ENCODE measurements around the gene PLPPR4. TPM values are rescaled to one million over a fixed set of nuclear protein-coding genes. Genes with fewer than 3 reads are reported as not detected.
"Not testable (repeated sequence)": the region's sequence is repeated elsewhere in the genome, so short reads cannot be mapped to it uniquely, and the experiment has no call there.

Gene PLPPR4
- total and polyA plus RNA-seq, 9 donors: 5.6 to 10.0 (median 6.7) TPM

GRCh38 chr1:99232172-99232571, 32.1 kb upstream of the PLPPR4 start:
- no peak for DNase-seq
- WGBS (ENCODE audit: insufficient coverage): 40% methylated on average over 1 of the region's 2 CpGs
- Histone ChIP-seq H3K4me1 (ENCODE audit: control insufficient read depth, insufficient read depth, low read length) (peaks cover 2% of the 10 kb centered on the region), H3K9me3 (replicated peaks; ENCODE audit: control insufficient read depth, low read depth, low read length) (no peaks in the 10 kb centered on the region), H3K27ac (ENCODE audit: low read length) (no peak overlapping the region), H3K27me3 (ENCODE audit: control insufficient read depth, insufficient read depth, low read length) (no peaks in the 10 kb centered on the region), H3K36me3 (ENCODE audit: control insufficient read depth, insufficient read depth, low read length) (no peaks in the 10 kb centered on the region), H3K4me3 (ENCODE audit: low read length) (no peak overlapping the region)

DNA sequence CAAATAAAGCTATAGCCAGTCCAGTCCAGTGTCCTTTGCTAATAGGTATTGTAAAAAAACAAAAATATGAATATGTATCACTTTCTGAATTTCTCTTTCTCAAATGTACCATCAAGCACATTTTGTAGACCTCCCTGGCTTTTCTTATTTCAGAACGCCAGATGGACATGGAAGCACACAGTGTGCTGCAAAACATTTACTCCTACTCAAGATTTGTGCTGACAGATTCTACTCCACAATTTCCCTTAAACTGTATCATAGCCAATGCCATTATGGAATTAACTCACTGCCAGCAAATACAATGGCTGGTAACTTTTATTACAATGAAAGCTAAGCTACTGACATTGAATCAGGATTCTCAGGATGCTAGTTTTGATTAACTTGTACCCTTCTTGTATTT, 30.8 kb upstream of the PLPPR4 start:
- WGBS (ENCODE audit: insufficient coverage): 86% methylated on average over 1 of the region's 1 CpG
- DNase-seq: no peak
- Histone ChIP-seq H3K36me3 (ENCODE audit: control insufficient read depth, insufficient read depth, low read length) (no peaks in the 10 kb centered on the region), H3K27ac (ENCODE audit: low read length) (no peak overlapping the region), H3K27me3 (ENCODE audit: control insufficient read depth, insufficient read depth, low read length) (no peaks in the 10 kb centered on the region), H3K9me3 (replicated peaks; ENCODE audit: control insufficient read depth, low read depth, low read length) (no peaks in the 10 kb centered on the region), H3K4me1 (ENCODE audit: control insufficient read depth, insufficient read depth, low read length) (no peaks in the 10 kb centered on the region), H3K4me3 (ENCODE audit: low read length) (no peak overlapping the region)

DNA sequence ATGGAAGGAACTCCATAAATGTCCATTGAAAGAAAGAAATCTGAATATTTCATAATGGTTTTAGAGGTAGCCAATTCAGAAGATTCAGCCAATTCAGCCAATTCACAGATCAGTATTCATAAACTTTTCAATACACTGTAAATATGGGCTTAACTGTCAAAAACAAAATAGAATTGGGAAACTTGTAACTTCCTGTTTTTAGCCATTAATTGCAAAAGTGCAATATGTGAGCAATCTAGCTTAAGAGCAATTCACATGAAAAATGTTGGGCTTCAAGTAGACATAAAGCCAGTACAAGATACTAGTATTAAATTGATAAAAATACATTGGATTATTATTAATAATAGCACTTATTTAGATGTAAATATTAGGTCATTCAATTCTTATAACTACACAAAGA, 27.5 kb upstream of the PLPPR4 start:
- no peaks in the 10 kb centered on the region for H3K9me3 ChIP-seq (replicated peaks; ENCODE audit: control insufficient read depth, low read depth, low read length)
- no peaks in the 10 kb centered on the region for H3K4me1 ChIP-seq (ENCODE audit: control insufficient read depth, insufficient read depth, low read length)
- H3K4me3 ChIP-seq (ENCODE audit: low read length): no peak overlapping the region
- H3K36me3 ChIP-seq (ENCODE audit: control insufficient read depth, insufficient read depth, low read length): no peaks in the 10 kb centered on the region
- H3K27ac ChIP-seq (ENCODE audit: low read length): no peak overlapping the region
- no peaks in the 10 kb centered on the region for H3K27me3 ChIP-seq (ENCODE audit: control insufficient read depth, insufficient read depth, low read length)
- DNase-seq: no peak

- 80% methylated on average over 2 of the region's 6 CpGs for WGBS (ENCODE audit: insufficient coverage)
- H3K4me3 ChIP-seq (ENCODE audit: low read length): no peak overlapping the region
These were observed 24.6 kb upstream of the PLPPR4 start for GRCh38 chr1:99239690-99240089.

DNA sequence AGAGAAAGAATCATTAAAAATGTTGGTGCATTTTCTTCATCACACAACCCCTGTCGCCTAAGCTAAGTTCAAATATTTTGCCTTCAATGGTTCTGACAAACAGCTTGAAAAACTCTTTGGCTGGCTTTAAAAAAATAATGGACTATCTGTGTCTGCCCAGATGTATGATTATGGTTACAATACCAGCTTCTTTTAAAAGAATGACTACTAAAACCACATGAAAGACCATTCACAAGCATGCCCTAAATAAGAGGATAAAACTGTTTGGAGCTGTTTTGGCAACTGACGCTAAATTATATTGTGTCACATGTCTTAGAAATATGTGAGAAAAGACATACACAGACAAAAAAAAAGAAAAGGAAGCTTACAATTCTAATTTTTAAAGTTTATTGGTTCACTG, 23.7 kb upstream of the PLPPR4 start:
- no CpG with 5 or more reads among the region's 2 CpGs for WGBS (ENCODE audit: insufficient coverage)
- no peak for DNase-seq
- H3K9me3 ChIP-seq (replicated peaks; ENCODE audit: control insufficient read depth, low read depth, low read length): no peaks in the 10 kb centered on the region

More at GRCh38 chr1:99239690-99240089, 24.6 kb upstream of the PLPPR4 start:
- Histone ChIP-seq H3K4me1 (ENCODE audit: control insufficient read depth, insufficient read depth, low read length) (no peaks in the 10 kb centered on the region), H3K27me3 (ENCODE audit: control insufficient read depth, insufficient read depth, low read length) (no peaks in the 10 kb centered on the region), H3K36me3 (ENCODE audit: control insufficient read depth, insufficient read depth, low read length) (no peaks in the 10 kb centered on the region), H3K27ac (ENCODE audit: low read length) (no peak overlapping the region), H3K9me3 (replicated peaks; ENCODE audit: control insufficient read depth, low read depth, low read length) (no peaks in the 10 kb centered on the region)
- DNase-seq: no peak

GRCh38 chr1:99246152-99246551, 18.1 kb upstream of the PLPPR4 start:
- H3K36me3 ChIP-seq (ENCODE audit: control insufficient read depth, insufficient read depth, low read length): no peaks in the 10 kb centered on the region
- H3K4me3 ChIP-seq (ENCODE audit: low read length): no peak overlapping the region
- no CpG with 5 or more reads among the region's 3 CpGs for WGBS (ENCODE audit: insufficient coverage)
- DNase-seq: no peak
- no peaks in the 10 kb centered on the region for H3K27me3 ChIP-seq (ENCODE audit: control insufficient read depth, insufficient read depth, low read length)
- no peak overlapping the region for H3K27ac ChIP-seq (ENCODE audit: low read length)
- H3K9me3 ChIP-seq (replicated peaks; ENCODE audit: control insufficient read depth, low read depth, low read length): peaks cover 5% of the 10 kb centered on the region
- H3K4me1 ChIP-seq (ENCODE audit: control insufficient read depth, insufficient read depth, low read length): no peaks in the 10 kb centered on the region

More for the DNA sequence above, 23.7 kb upstream of the PLPPR4 start:
- no peak overlapping the region for H3K4me3 ChIP-seq (ENCODE audit: low read length)
- no peaks in the 10 kb centered on the region for H3K4me1 ChIP-seq (ENCODE audit: control insufficient read depth, insufficient read depth, low read length)
- H3K27ac ChIP-seq (ENCODE audit: low read length): no peak overlapping the region
- H3K27me3 ChIP-seq (ENCODE audit: control insufficient read depth, insufficient read depth, low read length): no peaks in the 10 kb centered on the region
- no peaks in the 10 kb centered on the region for H3K36me3 ChIP-seq (ENCODE audit: control insufficient read depth, insufficient read depth, low read length)

DNA sequence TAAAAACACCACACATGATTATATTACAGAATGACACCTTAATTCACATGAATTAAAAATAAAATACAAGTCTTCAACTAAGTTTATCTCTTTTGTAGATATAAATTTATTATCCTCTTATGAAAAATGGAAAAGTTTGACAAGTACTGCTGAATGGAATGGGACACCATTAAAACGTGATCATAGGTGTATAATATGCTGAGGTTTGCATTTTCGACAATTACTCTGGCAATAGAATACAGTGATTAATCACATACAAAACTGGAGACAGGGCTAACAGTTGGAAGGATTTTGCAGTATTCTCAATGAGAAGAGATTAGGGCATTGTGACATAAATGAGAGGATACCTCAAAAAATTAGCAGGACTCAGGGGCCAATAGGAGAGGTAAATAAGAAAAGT, 17.1 kb upstream of the PLPPR4 start:
- no peaks in the 10 kb centered on the region for H3K27me3 ChIP-seq (ENCODE audit: control insufficient read depth, insufficient read depth, low read length)
- no peaks in the 10 kb centered on the region for H3K4me1 ChIP-seq (ENCODE audit: control insufficient read depth, insufficient read depth, low read length)
- no peak overlapping the region for H3K4me3 ChIP-seq (ENCODE audit: low read length)
- no CpG with 5 or more reads among the region's 2 CpGs for WGBS (ENCODE audit: insufficient coverage)
- no peak for DNase-seq
- no peak overlapping the region for H3K27ac ChIP-seq (ENCODE audit: low read length)
- H3K9me3 ChIP-seq (replicated peaks; ENCODE audit: control insufficient read depth, low read depth, low read length): peaks cover 5% of the 10 kb centered on the region
- no peaks in the 10 kb centered on the region for H3K36me3 ChIP-seq (ENCODE audit: control insufficient read depth, insufficient read depth, low read length)

DNA sequence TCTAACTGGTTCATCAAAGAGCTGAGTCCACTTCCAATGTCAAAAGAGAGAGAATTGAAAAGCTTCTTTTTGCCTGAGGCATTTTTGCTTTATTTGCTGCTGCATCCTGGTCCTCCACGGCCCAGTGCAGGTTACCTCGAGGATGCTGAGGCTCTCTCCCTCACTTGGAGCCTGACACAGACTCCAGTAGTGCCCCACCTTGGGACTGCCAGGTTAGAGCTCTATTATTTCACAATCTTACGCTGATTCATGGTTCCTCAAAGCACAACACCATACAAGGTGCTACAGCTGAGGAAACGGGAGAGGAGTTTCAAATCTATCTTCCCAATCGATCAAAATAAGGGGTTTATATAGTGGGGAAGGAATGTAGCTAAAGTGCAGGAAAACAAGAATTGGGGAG, 13.6 kb upstream of the PLPPR4 start:
- H3K9me3 ChIP-seq (replicated peaks; ENCODE audit: control insufficient read depth, low read depth, low read length): peaks cover 5% of the 10 kb centered on the region
- H3K27me3 ChIP-seq (ENCODE audit: control insufficient read depth, insufficient read depth, low read length): no peaks in the 10 kb centered on the region
- no peaks in the 10 kb centered on the region for H3K4me1 ChIP-seq (ENCODE audit: control insufficient read depth, insufficient read depth, low read length)
- H3K27ac ChIP-seq (ENCODE audit: low read length): no peak overlapping the region
- H3K36me3 ChIP-seq (ENCODE audit: control insufficient read depth, insufficient read depth, low read length): no peaks in the 10 kb centered on the region
- 71% methylated on average over 2 of the region's 5 CpGs for WGBS (ENCODE audit: insufficient coverage)
- DNase-seq: no peak
- no peak overlapping the region for H3K4me3 ChIP-seq (ENCODE audit: low read length)

- WGBS (ENCODE audit: insufficient coverage): no CpG with 5 or more reads among the region's 1 CpG
- DNase-seq: no peak
- Histone ChIP-seq H3K27ac (ENCODE audit: low read length) (no peak overlapping the region), H3K9me3 (replicated peaks; ENCODE audit: control insufficient read depth, low read depth, low read length) (peaks cover 1% of the 10 kb centered on the region), H3K36me3 (ENCODE audit: control insufficient read depth, insufficient read depth, low read length) (no peaks in the 10 kb centered on the region), H3K27me3 (ENCODE audit: control insufficient read depth, insufficient read depth, low read length) (no peaks in the 10 kb centered on the region), H3K4me1 (ENCODE audit: control insufficient read depth, insufficient read depth, low read length) (no peaks in the 10 kb centered on the region), H3K4me3 (ENCODE audit: low read length) (no peak overlapping the region)
These were observed 13.0 kb upstream of the PLPPR4 start for GRCh38 chr1:99251308-99251707.

DNA sequence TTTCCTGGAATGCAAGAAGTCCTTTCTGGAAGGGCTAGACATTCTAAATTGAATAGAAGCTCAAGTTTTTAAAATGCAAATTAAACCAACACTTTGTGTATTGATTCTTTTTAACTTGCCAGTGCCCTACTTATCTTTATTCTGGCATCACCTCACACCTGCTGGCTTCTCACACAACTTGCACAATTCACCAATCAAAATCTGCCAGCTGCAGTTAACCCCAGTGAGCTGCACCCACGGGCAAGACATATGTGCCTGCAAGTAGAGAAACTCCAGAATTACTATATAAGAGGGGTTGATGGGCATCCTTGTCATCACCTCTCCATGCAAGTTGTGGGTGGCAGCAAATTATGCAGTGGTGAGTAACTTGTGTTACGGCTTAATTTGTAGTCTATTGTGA, 11.7 kb upstream of the PLPPR4 start:
- H3K36me3 ChIP-seq (ENCODE audit: control insufficient read depth, insufficient read depth, low read length): no peaks in the 10 kb centered on the region
- no peak for DNase-seq
- H3K4me3 ChIP-seq (ENCODE audit: low read length): no peak overlapping the region
- WGBS (ENCODE audit: insufficient coverage): no CpG with 5 or more reads among the region's 2 CpGs
- H3K9me3 ChIP-seq (replicated peaks; ENCODE audit: control insufficient read depth, low read depth, low read length): no peaks in the 10 kb centered on the region
- no peaks in the 10 kb centered on the region for H3K4me1 ChIP-seq (ENCODE audit: control insufficient read depth, insufficient read depth, low read length)
- no peak overlapping the region for H3K27ac ChIP-seq (ENCODE audit: low read length)
- H3K27me3 ChIP-seq (ENCODE audit: control insufficient read depth, insufficient read depth, low read length): no peaks in the 10 kb centered on the region

GRCh38 chr1:99260402-99260801, 3.9 kb upstream of the PLPPR4 start:
- no CpG with 5 or more reads among the region's 3 CpGs for WGBS (ENCODE audit: insufficient coverage)
- H3K4me1 ChIP-seq (ENCODE audit: control insufficient read depth, insufficient read depth, low read length); H3K36me3 ChIP-seq (ENCODE audit: control insufficient read depth, insufficient read depth, low read length); DNase-seq; H3K27ac ChIP-seq (ENCODE audit: low read length); H3K9me3 ChIP-seq (replicated peaks; ENCODE audit: control insufficient read depth, low read depth, low read length); H3K4me3 ChIP-seq (ENCODE audit: low read length): not testable (repeated sequence)
- peaks cover 18% of the 10 kb centered on the region for H3K27me3 ChIP-seq (ENCODE audit: control insufficient read depth, insufficient read depth, low read length)
